Lung (tissue), 12 donors: Measurements from ENCODE around the gene FBLN5. TPM values are rescaled to one million over a fixed set of nuclear protein-coding genes. Genes with fewer than 3 reads are reported as not detected.

Source experiments
- ATAC-seq: fragments of 200-7000 bp; cut with Tn5 transposase; one replicate; pipeline ENCODE4 v1.9.1; 2020; ENCODE audit warnings: moderate number of reproducible peaks; ENCODE audit not compliant: insufficient read depth, low FRiP score
- DNase-seq, 3 donors: peaks; one replicate each; pipeline ENCODE4 v3.0.0-alpha.2; 2013 to 2017
- H3K27ac ChIP-seq, 2 donors: one replicate each; pipeline ENCODE4 v1.5.1; 2013; ENCODE audit warnings: mild to moderate bottlenecking in 2 of 2, moderate library complexity in 2 of 2, control low read depth in 1 of 2, inconsistent platforms in 1 of 2, low read depth in 1 of 2, low read length in 1 of 2
- H3K27me3 ChIP-seq, 3 donors: one replicate each; pipeline ENCODE4 v1.5.1; 2013; ENCODE audit warnings: low read length in 2 of 3; ENCODE audit not compliant: control insufficient read depth in 3 of 3, insufficient read depth in 3 of 3
- H3K36me3 ChIP-seq, 4 donors: one replicate each; pipeline ENCODE4 v1.5.1; 2013; ENCODE audit warnings: low read length in 4 of 4, mild to moderate bottlenecking in 1 of 4, moderate library complexity in 1 of 4; ENCODE audit not compliant: control insufficient read depth in 4 of 4, insufficient read depth in 4 of 4
- H3K4me1 ChIP-seq, 5 donors: one replicate each; pipeline ENCODE4 v1.5.1; 2013; ENCODE audit warnings: low read length in 5 of 5, mild to moderate bottlenecking in 2 of 5, moderate library complexity in 1 of 5; ENCODE audit not compliant: control insufficient read depth in 5 of 5, insufficient read depth in 5 of 5
- H3K4me3 ChIP-seq: one replicate; pipeline ENCODE4 v1.5.1; 2013; ENCODE audit warnings: mild to moderate bottlenecking, control low read depth, moderate library complexity
- H3K9ac ChIP-seq, 2 donors: one replicate each; pipeline ENCODE4 v1.5.1; 2013; ENCODE audit warnings: low read length in 2 of 2, control low read depth in 1 of 2; ENCODE audit not compliant: insufficient read depth in 1 of 2
- H3K9me3 ChIP-seq, 4 donors: one replicate each; pipeline ENCODE4 v1.5.1; 2013; ENCODE audit warnings: low read length in 3 of 4, mild to moderate bottlenecking in 1 of 4, moderate library complexity in 1 of 4; ENCODE audit not compliant: control insufficient read depth in 4 of 4, insufficient read depth in 3 of 4
- CTCF ChIP-seq: IDR thresholded peaks from 2 replicates; pipeline ENCODE4 v1.5.1; 2012; ENCODE audit warnings: mild to moderate bottlenecking; ENCODE audit errors: control extremely low read depth, extremely low read depth
- WGBS, 2 donors: extraction: QIAGEN DNeasy Blood & Tissue Kit; methylation state at CpG; one replicate each; pipeline ENCODE4 v1.1.7; 2013; 5-methylcytosine and 5-hydroxymethylcytosine counted together
- polyA plus RNA-seq, 2 donors: library from polyadenylated mRNA; stranded (reverse); fragments of 200-250 nt; gene quantifications; one replicate each; pipeline ENCODE4 v1.2.1, GENCODE V29; 2013
- total RNA-seq, 2 donors: library from RNA; depleted of rRNA in 1 of 2; stranded (reverse); fragments of >200 nt in 1 of 2; gene quantifications; one replicate each; pipeline ENCODE4 v1.2.1, GENCODE V29; 2014 to 2021
- donor health status: control.
- donor health status: control.
- donor health status: Bipolar disorder and iron deficiency.
- donor health status: healthy.
- donor health status: DM: yes; HTN: yes; CAD: no.

FBLN5 gene
- total and polyA plus RNA-seq, 4 donors: 43.1 to 83.0 (median 72.0) TPM

GRCh38 chr14:91904956-91905645 lies 42.4 kb downstream of the FBLN5 start:
- TF ChIP-seq CTCF: no peak
- Histone ChIP-seq H3K9me3 (peaks cover 0 to 2% (median 0%) of the 10 kb centered on the region in 4 donors), H3K4me3 (no peak overlapping the region), H3K27ac (no peak overlapping the region), H3K4me1 (peaks cover 0 to 8% (median 4%) of the 10 kb centered on the region in 5 donors), H3K9ac (no peak overlapping the region), H3K27me3 (no peaks in the 10 kb centered on the region), H3K36me3 (no peaks in the 10 kb centered on the region)
- DNase-seq (no peak), ATAC-seq (no peak)
- WGBS, 2 donors: 87 to 92% methylated on average over 9 of the region's 9 CpGs

GRCh38 chr14:91904483-91904882 lies 43.0 kb downstream of the FBLN5 start:
- Histone ChIP-seq H3K9ac (no peak overlapping the region), H3K4me3 (no peak overlapping the region), H3K27ac (no peak overlapping the region)

GRCh38 chr14:91903070-91903469 lies 44.4 kb downstream of the FBLN5 start:
- DNase-seq (no peak), ATAC-seq (no peak)
- Histone ChIP-seq H3K4me3 (no peak overlapping the region), H3K27me3 (no peaks in the 10 kb centered on the region), H3K9me3 (peaks cover 0 to 2% (median 0%) of the 10 kb centered on the region in 4 donors), H3K4me1 (peaks cover 0 to 12% (median 4%) of the 10 kb centered on the region in 5 donors), H3K36me3 (no peaks in the 10 kb centered on the region), H3K9ac (no peak overlapping the region), H3K27ac (no peak overlapping the region)
- TF ChIP-seq CTCF: no peak
- WGBS, 2 donors: 61 to 79% methylated on average over 2 of the region's 2 CpGs

More at GRCh38 chr14:91904483-91904882, 43.0 kb downstream of the FBLN5 start:
- Histone ChIP-seq H3K27me3 (no peaks in the 10 kb centered on the region), H3K36me3 (no peaks in the 10 kb centered on the region), H3K4me1 (peaks cover 0 to 10% (median 4%) of the 10 kb centered on the region in 5 donors), H3K9me3 (peaks cover 0 to 2% (median 0%) of the 10 kb centered on the region in 4 donors)
- TF ChIP-seq CTCF: no peak
- WGBS, 2 donors: 87 to 95% methylated on average over 8 of the region's 8 CpGs
- DNase-seq (no peak), ATAC-seq (no peak)

- no peak for TF ChIP-seq CTCF
- Histone ChIP-seq H3K27me3 (no peaks in the 10 kb centered on the region), H3K9me3 (peaks cover 0 to 2% (median 0%) of the 10 kb centered on the region in 4 donors), H3K27ac (no peak overlapping the region), H3K36me3 (no peaks in the 10 kb centered on the region), H3K9ac (no peak overlapping the region), H3K4me1 (peaks cover 0 to 12% (median 7%) of the 10 kb centered on the region in 5 donors), H3K4me3 (no peak overlapping the region)
- no peak for DNase-seq
- ATAC-seq: no peak
- 93 to 97% methylated on average over 3 of the region's 3 CpGs for WGBS, 2 donors
Observed at GRCh38 chr14:91902336-91902735, 45.2 kb downstream of the FBLN5 start.
